NCI-H82 (cell line): ENCODE data around the gene TEC.
"Not testable (repeated sequence)": the region's sequence is repeated elsewhere in the genome, so short reads cannot be mapped to it uniquely, and the experiment has no call there.

Experiments
- DNase-seq: peaks from one replicate; lab custom pipeline; 2025; lab: John Stamatoyannopoulos, UW

Gene TEC

GRCh38 chr4:48242511-48243195 is 27.0 kb downstream of the TEC start:
- DNase-seq = no peak

GRCh38 chr4:48241731-48242130 is 27.9 kb downstream of the TEC start:
- DNase-seq = no peak

- DNase-seq = no peak
These were observed 31.5 kb downstream of the TEC start for GRCh38 chr4:48237996-48238645.

GRCh38 chr4:48235050-48235449 is 34.6 kb downstream of the TEC start:
- DNase-seq = no peak

DNA sequence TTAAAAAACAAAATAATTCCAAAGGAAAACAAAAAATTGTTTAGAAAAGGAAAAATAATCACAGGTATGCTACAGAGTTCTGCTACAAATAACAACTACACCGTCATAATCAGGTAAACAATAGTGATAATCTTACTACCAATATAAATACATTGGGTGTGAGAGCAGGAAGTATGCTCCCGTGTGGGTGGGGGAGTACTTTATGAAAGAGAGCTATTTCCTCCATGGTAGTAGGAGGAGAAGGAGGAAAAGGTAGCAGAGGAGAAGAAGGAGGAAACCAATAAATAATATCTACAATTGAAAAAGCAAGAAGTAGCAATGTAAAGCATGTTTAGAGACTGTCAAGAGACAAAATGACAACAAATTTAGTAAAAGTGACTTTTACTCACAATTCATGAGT is 35.1 kb downstream of the TEC start:
- no peak for DNase-seq

DNA sequence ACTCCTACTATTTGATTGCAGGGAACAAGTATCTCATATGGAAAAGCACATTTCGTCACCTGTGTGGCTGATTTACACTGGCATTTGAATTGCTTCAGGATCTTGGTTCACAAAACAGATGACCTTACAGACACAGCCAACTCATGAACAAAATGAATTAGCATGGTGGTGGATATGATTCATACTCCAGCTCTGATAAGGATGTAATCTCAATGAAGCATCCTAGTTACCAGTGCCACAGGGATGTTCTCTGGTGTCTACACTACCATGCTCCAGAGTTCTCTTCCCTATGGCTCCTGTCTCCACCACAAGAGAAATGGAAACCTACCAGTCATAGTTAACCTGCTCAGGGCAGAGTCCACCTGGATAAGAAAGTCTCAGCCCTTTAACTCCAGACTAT is 40.7 kb downstream of the TEC start:
- no peak for DNase-seq

DNA sequence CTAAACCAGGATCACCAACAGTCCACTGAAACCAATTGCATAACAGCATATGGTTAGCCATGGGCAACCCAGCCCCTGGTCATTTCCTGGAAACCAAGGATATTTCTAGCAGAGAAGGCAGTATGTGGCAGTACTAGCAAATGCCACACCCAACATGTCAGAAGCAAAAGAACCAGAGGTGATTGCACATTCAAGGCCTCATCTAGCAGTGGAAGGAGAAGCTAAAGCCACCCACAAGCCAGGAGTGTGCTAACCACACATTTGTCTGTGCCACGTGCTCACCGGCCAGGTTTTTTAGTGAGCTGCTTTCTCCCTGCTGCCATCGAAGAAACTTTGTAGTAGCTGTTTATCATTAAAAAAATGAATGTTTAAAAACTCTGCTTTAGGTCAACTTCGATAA is 42.0 kb downstream of the TEC start:
- no peak for DNase-seq

DNA sequence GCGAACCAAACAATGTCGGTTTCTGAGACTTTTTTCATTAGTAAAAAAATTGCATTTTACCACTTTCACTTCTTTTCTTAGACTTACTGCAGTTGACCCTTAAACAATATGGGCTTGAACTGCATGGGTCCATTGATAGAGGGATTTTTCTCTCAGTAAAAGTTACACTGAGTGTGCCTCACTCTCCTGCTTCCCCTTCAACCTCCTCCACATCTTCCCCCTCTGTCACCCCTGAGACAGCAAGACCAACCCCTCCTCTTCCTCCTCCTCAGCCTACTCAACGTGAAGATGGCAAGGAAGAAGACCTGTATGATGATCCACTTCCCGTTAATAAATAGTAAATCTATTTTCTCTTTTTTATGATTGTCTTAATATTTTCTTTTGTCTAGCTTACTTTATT is 43.4 kb downstream of the TEC start:
- no peak for DNase-seq

DNA sequence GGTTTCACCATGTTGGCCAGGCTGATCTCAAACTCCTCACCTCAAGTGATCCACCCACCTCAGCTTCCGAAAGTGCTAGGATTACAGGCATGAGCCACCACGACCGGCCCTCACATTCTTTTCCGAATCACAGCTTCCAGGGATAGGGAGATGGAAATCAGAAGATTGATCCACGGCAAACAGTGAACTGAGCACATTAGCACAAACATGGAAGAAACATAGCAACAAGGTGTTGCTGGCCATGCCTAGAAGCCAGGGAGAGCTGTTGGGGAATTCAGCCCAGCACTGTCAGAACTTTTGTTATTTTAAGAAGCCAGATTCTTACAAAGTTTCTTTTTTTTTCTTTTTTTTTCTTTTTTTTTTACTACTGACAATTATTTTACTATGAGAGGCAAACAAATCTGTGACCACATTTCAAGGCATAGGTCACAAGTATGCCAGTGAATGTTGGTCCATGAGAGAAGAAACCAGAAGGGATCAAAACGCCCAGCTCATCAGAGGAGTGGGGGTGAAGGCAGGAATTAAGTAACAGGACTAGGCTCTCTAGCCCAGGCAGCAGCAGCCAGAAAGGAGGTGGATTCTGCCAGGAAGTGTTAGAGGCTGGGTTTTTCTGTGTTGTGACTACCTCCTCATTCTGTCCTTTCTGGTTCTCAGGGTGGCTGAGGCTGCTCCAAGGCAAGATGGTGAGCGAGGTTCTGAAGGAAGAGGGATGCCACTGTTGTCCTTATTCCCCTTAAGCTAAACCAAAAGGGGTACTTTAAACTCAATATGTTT is 44.1 kb downstream of the TEC start:
- no peak for DNase-seq

- DNase-seq = no peak
These were observed 45.0 kb downstream of the TEC start for GRCh38 chr4:48224606-48225005.

GRCh38 chr4:48223633-48224295 is 45.9 kb downstream of the TEC start:
- DNase-seq = no peak

- DNase-seq = no peak
These were observed 47.1 kb downstream of the TEC start for GRCh38 chr4:48222491-48222890.

DNA sequence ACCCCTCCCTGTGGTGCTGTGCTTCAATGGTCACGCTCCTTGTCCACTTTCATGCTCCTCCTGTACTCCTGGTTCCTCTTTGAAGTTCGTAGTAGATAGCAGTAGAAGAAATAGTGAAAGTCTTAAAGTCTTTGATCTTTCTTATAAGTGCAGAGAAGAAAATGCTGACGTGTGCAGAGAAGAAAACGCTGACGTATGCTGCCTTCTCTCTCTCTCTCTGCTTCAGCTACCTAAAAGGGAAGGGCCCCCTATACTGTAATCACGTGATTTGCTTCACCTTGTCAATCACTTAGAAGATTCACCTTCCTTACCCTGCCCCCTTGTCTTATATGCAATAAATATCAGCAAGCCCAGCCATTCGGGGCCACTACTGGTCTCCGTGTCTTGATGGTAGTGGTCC is 50.2 kb downstream of the TEC start:
- DNase-seq = not testable (repeated sequence)

DNA sequence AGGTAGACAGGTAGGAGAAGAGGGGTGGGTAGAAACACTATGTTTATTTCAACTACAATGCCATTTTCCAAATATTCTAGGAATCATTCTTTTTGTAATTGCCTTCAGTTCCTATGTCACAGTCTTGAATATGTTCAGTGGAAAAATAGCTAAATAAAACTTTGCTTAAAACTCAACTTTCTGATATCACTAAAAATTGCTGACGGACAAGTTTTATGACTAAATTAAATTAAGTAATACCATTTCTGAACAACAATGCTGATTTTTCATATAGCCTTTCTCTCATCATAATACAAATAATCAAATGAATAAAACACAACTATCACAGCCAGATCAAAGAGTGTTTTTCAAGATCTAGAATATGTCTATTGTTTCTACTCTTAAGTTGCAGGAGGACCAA is 53.1 kb downstream of the TEC start:
- DNase-seq = no peak

- DNase-seq = no peak
These were observed 53.7 kb downstream of the TEC start for GRCh38 chr4:48215977-48216376.

- DNase-seq = no peak
These were observed 57.5 kb downstream of the TEC start for GRCh38 chr4:48212165-48212564.

DNA sequence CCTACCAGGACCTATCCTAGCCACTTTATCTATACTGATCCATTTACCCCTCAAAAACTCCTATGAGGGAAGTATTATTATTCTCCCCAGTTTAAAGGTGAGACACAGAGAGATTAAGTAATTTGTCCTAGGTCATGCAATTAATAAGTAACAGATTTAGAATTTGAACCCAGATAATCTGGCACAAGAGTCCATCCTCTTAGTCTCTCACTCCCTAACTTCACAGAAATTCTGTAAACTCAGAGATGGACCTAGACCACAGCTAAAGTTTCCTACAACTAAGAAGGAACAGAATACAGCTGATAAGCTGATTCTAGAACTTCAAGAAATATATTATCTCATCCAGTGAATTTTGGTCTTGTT is 58.7 kb downstream of the TEC start:
- DNase-seq = no peak

GRCh38 chr4:48205626-48206025 is 64.0 kb downstream of the TEC start:
- no peak for DNase-seq

GRCh38 chr4:48205107-48205506 is 64.5 kb downstream of the TEC start:
- no peak for DNase-seq

GRCh38 chr4:48203819-48204218 is 65.8 kb downstream of the TEC start:
- no peak for DNase-seq

DNA sequence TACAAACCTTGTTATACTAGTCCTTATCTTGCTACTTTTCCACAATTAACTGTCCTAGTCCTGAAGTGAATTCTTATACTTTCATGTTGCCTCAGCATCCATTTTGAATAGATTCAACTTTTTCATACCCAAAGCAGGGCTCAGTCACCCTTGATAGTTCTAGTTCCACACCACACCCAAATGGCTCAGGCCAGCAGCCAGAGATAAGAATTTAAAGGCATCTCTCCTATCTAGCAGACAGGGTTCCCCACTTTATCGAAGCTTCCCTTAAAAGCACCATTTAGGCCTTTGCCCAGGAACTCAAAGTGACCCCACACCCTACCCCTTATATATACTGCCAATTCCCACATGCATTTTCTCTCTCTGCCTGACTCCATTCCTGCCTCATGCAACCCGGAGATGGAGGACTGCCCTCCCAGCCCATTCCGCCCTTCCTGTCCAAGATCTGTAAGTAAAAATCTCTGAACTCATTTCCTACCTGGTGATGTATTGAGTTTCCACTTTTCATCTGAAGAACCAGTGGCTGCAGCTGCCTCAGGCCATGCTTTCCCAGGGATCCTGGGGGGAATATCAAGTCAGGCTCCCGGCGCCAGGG is 71.9 kb downstream of the TEC start:
- no peak for DNase-seq

DNA sequence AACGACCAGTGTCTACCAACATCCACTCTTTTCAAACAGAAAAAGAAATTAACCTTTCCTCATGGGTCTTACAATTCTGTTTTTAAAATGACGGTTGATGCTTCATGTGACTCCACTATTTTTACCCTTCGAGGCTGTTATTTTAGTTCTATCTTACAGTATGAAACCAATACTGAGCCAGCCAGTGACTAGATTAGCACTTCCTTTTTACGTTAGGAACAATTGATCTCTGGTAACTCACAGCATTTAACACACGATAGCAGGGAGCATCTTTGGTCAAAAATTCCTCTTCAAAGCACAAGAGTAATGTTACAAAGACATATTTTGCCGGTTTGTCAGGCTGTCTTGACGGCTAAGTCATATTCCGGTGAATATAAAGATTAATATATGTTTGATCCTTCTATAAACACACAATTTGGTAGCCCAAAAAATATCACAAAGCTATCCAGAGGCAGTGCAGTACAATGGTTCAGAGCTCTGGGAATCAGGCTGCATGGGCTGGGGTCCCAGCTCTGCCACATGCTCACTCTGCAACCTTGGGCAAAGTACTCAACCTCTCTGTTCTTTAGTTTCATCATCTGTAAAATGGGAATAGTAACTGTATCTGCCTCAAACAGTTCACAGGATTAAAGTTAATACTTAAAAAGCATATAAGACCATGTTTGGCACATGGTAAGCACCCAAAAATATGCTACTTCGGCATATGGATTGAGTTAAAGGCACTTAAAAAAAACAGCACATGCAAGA is 72.7 kb downstream of the TEC start:
- DNase-seq = no peak
